NCI-H345 (cell line): ENCODE data around the gene SRGAP2.
A peak's percentile ranks its signal among the peaks of the same experiment; 100 is the strongest.
"Not testable (repeated sequence)": the region's sequence is repeated elsewhere in the genome, so short reads cannot be mapped to it uniquely, and the experiment has no call there.

Source experiments
- DNase-seq: peaks from one replicate; lab custom pipeline; 2025; lab: John Stamatoyannopoulos, UW

SRGAP2 gene

DNA sequence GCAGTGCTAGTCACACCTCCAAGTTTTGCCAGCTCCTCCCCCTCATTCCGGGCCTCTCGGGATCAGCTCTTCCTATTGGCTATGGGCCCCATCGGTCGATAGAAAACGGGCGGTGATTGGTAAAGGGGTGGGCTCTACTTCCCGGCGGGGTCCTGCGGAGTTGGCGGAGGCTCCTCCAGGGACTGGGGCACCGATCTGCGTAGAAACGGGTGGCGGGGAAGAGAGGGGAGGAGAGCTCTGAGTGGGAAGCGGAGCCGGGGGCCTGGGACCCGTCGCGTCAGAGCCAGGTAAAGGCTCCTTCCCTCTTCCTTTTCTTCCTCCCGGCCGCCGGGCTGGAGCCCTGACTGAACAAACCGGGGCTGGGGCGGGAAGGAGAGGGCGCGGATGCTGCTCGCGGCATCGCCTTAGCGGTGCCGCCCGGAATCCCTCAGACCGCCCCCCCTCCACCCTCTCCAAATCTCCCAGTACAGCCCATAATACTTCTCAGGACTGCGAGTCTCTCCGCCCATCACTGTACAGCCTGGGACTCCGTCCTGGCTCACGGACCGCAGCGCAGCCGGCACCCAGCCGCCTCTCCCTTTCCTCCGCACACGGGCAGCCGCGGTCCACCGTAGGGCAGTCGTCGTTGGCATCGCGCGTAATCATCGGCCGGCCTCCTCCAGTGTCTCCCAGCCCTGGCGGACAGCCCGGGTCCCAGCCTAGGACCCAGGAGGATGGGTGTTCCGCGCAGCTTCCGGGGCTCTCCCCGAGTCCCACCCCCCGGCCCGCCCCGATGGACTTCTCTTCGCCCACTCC is at the start of gene SRGAP2:
Gene SRGAP2 (plus strand): TSS at position 178 of the 795 bp plus-strand sequence. CDS start 2,430 bp downstream, outside the sequence.
- DNase-seq: peak; percentile 65

DNA sequence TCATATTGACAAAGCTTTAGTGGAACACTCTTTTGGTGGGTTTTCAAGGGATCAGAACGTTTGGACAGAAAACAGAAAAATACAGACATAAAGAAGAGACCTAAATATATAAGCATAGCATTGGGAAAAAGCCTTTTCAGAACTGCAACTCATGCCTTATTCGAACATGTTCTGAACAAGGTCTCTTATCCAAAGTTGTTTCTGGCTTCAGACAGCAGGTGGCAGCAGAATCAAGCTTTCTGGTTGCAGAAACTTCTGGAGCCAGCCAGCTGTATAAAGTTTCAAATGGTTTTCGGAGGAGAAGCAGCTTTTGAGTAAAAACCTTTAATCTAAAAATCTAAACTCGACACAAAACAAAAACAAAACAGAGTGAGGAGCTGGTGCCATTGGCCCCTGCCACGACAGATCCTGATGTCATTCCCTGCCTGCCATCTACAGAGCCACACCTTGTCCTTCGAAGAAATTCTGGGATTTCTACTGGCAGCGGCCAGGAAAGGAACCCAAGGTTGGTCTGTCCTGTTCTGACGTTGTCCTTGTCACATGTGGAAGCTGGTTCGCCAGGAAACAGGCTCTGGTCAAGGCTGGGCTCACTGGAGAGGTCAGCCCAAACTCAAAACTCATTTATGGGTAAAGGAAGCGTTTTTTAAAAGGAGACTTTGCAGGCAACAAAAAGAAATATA is 35.9 kb upstream of the SRGAP2 start:
- not testable (repeated sequence) for DNase-seq

DNA sequence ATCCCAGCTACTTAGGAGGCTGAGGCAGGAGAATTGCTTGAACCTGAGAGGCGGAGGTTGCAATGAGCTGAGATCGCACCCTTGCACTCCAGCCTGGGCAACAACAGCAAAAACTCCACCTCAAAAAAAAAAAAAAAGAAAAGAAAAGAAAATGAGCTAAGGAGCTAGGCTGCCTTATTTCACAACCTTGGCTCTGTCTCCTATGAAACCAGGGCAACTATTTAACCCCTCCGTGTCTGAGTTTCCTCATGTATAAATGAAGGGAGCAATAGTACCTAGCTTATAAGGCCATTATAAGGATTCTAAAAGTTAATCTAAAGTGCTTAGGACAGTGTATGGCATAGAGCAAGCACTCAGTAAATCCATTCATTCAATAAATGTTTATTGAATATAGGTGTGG is 33.5 kb upstream of the SRGAP2 start:
- DNase-seq: not testable (repeated sequence)

DNA sequence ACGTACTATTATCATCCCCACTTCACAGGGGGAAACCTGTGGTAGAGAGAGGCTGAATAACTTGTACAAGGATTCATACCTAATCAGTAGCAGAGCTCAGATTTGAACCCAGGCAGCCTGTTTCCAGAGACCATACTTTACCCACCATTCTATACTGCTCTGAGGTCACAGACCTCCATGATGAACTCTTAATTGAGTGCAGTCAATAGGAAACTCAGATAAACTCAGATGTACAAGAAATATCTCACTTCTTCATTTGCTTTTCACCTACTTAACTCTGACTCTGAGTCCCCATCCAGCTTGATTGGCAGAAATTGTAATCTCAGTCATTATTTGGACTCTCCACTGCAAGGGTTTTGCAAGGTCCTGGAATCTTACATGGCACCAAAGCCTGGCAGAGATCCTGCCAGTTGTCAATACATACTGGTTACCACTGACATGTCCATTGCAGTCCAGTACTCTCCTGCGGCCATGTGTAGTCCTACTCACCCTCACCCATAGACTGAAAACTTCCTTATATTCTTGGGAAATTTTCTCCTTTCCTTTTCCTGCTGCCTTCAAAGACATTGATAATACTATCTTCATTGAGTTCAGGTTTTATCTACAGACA is 30.1 kb upstream of the SRGAP2 start:
- DNase-seq: not testable (repeated sequence)

DNA sequence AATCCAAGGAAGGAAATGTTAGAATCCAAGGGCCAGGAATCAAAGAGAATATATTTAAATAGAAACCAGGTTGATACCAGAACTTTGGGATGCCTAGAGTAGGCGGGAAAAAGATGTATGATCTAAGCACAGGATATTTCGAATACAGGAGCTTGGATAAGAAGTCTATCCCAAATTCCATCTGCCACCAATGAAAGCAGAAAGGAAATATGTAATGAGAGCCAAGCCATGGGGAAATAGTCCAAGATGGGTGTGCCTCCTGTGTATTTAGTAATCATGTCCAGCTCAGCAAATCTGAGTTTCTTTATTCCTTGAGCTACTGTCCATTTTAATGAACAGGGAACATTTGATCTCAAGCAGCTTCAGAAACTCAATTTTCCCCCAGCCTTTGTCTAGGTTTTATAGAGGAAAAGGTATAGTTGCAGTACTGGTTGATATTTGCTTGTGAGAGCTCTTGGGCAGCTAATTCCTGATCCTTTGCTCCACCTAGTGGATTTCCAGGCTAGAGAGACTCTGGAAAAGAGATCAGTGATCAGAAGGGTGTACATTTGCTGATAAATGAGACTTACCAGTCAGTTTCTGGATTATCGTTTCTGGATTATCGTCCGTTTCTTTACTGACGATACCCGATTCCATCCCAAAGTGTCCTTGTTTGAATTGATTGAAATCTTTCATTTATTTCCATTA is 29.0 kb upstream of the SRGAP2 start:
- DNase-seq: not testable (repeated sequence)

DNA sequence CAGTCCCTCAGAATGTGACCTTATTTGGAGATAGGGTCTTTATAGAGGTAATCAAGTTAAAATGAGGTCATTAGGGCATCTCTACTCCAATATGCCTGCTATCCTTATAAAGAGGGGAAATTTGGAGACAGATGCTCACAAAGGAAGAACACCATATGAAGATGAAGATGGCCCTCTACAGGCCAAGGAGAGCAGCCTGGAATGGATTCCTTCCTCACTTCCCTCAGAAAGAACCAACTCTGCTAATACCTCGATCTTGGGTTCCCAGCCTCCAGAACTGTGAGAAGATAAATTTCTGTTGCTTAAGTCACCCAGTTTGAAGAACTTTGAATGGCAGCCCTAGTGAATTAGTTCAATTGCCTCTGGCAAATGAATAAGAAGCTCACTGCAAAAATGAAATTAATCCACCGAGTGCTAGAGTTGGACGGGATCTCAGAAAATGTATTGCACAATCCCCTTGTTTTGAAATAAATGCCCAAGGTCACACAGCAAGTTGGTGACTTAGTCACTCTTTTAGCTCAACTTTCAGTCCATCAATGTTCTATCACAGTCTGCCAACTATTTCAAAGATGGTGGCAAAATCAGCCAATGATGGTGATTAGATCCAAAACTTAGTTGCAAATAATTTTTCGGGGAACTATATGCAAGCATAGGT is 27.8 kb upstream of the SRGAP2 start:
- DNase-seq: not testable (repeated sequence)

DNA sequence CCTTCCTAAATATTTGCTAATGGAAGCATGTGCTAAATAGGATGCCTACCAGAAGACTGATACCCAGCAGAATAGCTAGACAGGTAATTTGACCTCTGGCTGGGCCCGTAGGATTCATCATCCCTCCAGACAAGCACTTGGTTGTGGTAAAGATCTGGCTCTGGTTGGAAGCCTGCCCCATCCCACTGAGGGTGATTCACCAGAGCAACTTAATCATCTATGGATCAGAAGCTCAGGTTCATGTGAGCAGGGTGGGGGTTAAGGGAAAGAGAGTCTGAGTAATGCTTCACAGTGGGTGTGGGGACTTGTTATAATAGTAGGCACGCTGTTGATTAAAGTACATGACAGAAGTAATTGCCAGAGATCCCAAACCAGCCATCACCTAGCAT is 27.2 kb upstream of the SRGAP2 start:
- DNase-seq: not testable (repeated sequence)

DNA sequence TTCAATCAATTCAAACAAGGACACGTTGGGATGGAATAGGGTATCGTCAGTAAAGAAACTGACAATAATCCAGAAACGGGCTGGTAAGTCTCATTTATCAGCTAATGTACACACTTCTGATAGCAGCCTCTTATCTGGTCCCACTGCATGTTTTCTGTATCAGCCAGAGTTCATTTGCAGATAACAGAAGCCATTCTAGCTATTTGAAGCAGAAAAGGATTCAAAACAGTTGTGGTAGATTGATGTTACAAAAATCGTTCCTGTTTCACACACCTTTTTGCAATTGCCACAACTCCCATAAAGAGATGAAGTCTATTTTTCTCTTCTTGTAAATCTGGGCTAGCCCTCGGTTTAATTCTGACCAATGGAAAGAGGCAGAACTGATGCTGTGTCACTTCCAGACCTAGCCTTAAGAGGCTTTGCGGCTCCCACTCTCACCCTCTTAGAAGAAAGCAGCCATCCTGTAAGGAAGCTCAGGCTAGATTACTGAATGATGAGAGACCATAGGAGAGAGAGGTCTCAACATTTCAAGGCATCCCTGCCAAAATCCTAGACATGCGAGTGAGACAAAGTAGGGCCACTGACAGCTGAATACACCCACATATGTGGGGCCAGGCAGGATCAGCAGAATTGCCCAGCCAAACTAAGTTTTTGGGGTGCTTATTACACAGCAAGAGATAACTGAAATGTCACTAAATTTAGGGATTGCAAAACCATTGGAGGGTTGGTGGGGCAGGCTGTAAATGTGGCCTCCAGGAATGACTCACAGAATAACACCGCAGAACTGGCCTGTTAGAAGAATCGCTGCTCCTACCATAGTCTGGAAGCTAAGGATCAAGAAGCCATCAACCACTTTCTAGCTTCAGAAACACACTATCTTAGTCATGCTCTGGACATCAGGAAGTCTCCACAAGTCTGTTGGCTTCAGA is 25.0 kb upstream of the SRGAP2 start:
- DNase-seq: not testable (repeated sequence)

DNA sequence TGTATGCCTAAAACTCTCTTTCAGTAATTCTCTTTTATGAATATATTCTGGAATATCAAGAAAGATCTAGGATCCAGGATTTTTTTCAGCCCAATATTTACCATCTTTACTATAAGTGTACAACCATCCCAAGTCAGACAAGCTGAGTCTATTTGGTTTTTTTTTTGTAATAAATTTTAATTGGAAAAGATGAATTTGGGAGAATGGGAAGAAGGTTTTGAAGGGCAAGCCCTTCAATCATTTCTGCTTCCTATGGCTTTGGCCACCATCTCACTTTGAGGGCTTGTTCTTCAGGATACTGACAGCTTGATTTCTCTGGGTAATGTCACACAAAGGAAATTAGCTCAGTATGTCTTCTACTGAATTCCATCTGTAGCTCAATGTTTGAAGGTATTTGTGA is 23.7 kb upstream of the SRGAP2 start:
- DNase-seq: not testable (repeated sequence)

DNA sequence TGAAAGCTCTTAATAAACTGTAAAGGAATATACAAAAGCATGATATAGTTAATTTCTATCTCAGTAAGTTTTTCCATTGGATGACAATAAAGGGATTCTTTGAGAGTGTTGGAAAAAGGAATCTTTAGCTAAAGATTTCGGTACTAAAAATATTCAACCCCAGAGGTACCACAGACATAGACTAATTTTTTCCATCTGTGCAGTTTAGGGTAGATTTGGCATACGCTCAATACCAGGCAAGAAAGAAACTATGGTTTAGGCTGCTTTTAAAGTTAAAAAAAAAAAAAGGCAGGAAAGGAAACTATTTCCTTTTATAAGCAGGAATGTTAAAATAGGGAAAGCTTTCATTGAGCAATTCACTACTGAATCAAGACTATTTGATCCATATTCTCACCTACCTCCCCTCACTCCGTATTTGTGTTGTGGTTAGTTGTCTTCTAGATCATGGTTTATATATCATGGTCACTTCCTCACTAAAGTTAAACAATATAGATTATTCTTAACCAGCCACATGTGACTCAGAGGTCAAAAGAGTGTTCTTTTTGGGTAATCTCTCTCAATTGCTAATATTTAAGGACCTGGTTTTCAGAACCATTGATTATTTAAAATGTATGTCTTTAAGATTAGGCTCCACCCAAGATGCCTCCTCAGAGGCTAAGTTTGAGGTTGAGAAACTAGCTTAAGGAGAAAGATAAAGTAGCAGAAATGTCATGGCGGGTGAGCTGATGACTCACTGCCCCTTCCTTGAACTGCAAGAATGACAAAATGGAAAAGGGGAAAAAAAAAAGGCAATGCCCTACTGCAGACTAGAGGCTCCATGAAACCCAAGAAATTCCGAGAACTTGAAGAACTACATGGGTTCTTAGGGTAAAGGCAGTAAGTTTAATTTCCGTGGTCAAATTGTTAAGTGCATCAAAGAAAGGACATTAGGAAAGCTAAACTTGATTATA is 20.7 kb upstream of the SRGAP2 start:
- DNase-seq: not testable (repeated sequence)

DNA sequence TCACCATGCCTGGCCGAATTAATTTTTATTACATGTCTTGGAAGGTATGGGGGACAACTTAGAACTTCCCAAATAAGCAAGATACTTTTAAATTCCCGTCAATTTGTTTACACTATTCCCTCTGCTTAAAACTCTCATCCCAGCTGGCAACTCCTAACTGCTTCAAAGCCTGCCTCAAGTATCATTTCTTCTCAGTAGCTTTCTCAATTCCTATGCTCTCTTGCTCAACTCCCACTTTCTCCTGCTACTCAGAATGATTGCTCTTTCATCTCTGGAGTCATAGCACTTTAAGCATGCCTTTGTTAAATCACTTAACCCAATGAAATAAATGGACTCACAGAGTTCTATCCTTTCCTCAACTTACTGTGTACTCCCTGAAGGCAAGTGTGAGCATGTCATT is 19.6 kb upstream of the SRGAP2 start:
- not testable (repeated sequence) for DNase-seq

DNA sequence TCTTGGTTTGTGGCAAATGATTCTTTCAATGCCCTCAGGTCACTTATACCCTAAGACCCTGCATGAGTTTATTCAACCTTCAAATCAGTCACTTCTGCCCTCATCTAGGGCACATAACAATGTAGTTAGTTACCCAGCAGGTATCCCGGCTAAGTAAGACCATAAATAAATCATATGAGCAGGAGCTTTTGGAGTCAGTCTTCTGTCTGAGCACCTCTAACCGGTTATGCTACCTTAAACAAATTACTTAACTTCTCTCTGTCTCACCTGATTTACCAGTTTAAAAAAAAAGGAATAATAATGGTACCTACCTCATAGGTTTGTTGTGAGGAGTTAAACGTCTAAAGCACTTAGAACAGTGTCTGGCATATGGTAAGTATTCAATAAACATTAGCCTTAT is 17.6 kb upstream of the SRGAP2 start:
- not testable (repeated sequence) for DNase-seq

DNA sequence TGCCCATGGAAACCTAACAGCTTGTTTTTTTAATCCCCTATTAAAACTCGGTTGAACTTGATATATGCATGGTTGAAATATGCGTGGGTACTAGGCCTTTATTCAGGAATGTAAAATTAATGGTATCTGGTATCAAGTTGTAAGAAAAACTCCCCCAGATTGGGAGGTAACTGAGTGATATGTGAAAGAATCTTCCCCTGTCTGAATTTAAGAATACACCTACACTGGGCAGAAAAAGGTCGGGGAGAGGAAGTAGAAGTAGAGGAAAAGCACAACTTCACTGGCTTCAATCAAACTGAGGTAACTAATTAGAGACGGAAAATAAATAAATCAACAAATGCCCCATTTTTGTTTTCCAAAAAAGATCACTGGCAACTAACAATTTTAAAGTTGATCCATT is 16.5 kb upstream of the SRGAP2 start:
- DNase-seq: not testable (repeated sequence)

DNA sequence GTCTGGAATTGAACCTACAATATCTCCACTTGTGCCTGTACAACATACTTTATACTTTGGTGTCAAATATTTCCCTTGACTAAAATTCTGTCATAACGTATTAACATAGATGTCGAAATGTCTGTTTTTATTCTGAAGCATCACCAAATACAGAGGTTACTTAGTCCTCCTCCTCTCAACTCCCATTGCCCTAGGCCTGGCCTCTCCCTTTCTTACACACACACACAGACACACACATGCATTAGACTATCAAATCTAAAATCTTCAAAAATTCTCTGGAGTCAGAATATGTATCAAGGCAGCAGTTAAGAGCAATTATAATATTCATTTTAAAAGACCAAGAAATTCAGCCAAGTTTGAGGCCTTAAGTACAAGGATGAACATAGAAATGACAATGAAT is 8.2 kb upstream of the SRGAP2 start:
- DNase-seq: not testable (repeated sequence)

DNA sequence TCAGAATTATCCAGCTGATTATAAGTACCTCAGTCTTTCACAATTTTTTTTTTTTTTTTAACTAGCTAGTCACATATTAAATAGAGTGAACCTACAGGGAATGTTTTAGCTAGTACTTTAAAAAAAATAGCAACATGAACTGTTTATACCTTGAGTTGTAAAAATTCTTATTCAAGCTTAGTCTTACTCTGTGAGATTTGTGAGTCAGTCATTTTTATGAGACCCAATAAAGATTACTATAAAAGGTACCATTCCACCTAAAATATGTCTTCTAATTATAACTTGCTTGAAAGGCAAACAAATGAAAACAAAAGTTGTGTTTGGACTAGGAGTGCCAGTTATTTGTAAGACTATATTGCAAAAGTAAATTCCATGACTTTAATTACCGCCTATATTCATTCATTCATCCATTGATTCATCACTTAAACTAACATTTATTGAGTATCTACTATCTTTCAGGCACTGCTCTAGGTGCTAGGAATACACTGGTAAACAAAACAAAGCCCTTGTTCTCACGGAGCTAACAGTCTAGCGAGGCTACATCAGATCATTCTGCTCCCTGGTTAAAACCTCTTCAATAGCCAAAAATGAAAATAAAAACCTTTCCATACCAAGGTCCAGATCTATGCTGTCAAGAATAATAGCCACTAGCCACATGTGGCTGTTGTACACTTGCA is 6.5 kb upstream of the SRGAP2 start:
- not testable (repeated sequence) for DNase-seq

DNA sequence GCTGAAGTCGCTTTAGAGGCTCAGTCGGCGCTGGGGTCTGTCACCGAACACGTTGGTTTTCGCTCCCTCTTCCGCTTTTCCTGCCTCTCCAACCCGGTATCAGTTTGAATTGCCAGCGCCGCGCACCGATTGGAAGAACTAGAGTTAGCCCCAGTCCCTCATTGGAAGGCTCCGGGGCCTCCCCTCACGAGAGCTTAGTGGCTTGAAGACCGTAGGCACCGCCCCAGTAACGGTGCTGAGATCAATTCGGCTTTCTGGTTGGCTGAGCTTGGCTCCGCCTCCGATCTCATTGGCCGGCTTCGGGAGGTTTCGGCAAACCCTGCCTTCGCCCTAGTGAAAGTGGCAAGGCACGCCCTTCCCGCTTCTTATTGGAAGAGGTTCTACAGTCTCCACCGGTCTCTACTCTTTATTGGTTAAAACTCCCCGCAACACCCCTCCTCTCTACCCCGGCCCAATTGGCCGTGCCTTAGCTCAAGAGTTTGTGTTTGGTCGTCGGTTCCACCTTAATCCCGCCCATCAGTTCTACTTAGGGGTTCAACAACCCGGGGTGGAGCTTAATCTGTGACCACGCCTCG is 465 bp upstream of the SRGAP2 start, which contains the start of gene FAM72A:
Gene FAM72A (minus strand): TSS at position 51 of the 575 bp plus-strand sequence. CDS start 814 bp downstream, outside the sequence.
- peak; percentile 100 for DNase-seq

DNA sequence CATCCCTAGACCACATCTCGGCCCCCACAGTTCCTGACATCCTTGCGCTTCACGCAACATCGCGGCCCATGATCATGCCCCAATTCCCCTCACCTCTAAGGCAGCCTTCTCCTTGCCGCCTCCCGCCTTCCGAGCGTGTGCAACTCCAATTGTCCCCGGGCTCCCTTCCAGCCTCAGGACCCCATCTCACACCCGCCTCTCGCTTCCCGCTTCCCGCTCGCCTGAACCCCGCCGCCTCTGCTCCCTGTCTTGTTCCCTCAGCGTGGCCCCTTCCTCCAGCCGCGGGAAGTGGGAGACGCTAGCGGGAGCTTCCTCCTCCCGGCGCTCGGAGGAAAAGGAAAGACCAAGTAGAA is 794 bp downstream of the SRGAP2 start:
- DNase-seq: not testable (repeated sequence)

DNA sequence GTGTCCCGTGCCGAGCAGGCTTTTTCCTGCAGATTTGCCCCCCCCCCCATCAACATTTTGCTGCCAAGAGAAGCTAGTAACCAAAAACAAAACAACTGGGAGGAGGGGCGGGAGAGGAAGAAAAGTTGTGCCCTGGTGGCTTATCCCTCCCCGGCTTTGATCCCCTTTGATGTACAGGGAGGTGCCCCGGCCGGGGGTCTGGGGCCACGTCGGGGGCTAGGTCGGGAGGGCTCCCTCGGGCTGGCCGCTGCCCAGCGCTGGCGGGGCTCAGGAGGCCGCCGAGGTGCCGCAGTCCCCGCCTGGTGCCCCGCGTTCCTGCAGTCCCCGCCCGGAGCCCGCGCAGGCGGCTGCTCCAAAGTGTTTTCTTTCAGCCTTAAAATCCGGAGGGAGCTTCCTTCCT is 1.5 kb downstream of the SRGAP2 start:
- not testable (repeated sequence) for DNase-seq
